ENCODE results near the gene DUSP7.
"Not testable (repeated sequence)": the region's sequence is repeated elsewhere in the genome, so short reads cannot be mapped to it uniquely, and the experiment has no call there.

The DUSP7 gene

DNA sequence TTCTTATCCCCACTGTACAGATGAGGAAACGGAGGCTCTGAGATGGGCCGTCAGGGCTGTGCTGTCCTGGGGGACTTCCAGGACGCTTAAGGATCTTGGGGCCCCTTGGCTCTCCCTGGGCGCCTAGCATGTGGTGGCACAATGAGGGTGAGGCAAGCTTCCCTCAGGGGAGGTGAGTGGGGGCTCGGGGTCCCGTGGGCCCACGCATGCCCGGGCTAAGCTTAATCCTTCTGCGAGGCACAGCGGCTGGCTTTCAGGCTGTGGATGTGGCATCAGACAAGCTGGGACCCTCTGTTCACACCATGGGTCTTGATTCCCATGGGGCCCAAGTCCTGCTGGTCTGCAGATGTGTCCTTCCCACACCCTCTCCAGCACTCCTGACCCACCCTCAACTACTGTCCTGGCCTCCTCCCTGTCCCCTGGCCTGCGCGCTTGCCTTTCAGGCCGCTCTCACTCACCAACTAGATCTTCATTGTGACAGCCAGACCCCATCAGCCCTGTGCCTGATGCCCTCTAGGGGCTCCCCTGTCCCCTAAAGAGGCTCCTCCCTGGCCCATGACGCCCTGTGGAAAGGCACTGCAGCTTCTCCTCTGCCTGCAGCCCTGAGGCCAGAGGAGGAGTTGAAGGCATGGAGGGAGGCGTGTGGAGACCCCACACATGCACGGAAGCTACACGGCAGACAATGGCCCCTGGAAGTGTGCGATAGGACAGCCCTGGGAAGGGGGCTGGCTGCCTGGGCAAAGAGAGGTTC, 11.3 kb downstream of the DUSP7 start:
- no peak for DNase-seq

DNA sequence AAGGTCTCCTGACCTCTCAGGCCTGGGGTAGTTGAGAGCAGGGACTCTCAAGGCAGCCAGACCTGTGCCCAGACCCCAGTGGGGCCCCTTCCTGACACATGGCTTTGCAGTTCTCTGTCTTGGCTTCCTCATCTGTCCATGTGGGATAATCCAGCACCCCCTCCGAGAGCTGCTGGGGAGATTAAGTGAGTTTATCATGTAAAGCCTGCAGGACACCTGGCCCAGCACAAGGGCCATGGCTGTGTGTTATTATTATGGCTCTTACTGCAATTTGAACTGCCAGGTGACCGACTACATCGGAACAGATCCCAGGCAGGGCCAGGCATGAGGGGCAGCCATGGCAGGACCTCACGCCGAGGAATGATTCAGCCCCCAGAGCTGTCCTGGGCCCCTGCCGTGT, 12.6 kb downstream of the DUSP7 start:
- DNase-seq: no peak

DNA sequence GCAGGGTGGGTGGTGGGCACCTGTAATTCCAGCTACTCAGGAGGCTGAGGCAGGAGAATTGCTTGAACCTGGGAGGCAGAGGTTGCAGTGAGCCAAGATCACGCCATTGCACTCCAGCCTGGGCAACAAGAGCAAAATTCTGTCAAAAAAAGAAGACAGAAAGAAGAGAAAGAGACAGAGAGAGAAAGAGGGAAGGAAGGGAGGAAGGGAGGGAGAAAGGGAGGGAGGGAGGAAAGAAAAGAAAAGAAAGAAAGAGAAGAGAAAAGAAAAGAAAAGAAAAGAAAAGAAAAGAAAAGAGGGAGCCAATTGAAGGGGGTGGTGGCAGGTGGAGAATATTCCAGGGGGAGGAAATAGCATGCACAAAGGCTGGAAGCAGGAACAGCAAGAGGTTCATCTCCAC, 13.3 kb downstream of the DUSP7 start:
- DNase-seq: not testable (repeated sequence)

DNA sequence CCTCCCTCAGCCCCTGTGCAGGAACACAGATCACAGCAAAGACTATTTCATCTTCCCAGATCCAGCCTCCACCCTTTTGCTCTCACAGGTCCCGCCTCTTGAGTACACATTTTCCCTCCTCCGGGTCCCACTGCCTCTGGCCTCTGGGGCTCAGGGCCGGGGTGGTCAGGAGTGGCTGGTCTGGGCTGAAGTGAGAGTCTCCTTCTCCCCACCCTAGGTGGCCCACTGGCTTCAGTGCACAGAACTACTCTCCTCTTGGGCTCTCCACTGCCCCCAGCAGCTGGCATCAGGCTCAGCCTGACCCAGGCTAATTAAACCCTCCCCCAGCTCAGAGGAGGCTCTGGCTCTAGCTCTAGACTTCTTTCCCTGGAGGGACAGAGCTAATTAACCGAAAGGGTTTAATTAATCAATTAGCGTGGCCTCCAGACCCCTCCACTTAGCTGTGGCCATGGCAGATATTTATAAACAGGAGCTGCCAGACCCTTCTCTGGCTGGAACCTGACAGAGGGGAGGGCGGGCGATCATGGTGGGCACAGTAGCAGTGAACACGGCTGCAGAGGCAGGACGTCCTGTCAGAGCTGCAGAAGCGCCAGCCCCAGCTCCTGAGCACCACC, 15.1 kb downstream of the DUSP7 start:
- DNase-seq: no peak

DNA sequence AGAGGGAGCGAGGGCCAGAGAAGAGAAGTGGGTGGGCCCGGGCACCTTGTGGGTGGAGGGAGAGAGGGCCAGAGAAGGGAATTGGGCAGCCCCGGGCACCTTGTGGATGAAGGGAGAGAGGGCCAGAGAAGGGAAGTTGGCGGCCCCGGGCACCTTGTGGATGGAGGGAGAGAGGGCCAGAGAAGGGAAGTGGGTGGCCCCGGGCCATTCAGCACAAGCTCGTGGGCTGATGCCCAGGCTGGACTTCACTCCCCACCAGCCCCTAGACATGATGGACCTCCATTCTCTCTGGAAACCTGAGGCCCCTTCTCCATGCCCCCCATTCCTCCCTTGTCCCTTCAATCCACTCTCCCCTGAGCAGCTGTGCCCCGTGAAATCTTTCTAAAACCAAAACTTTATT, 15.8 kb downstream of the DUSP7 start:
- no peak for DNase-seq

DNA sequence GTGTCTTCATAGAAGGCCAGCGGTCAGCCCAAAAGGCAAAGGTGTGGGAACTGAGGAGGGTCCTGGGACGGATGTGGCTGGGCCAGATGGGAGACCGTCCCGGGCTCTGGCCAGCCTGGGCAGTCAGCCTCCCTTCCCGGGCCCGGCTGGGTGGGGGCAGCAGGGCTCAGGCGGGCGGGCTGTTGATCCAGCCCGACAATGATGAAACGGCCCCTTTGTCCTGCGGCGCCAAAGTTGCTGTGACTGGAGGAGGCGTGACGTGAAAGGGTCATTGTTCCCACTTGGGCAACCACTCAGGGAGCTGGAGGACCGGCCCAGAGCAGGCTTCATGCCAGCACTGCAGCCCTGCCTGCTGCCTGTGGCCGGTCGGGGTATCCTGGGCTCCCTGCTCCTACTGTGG, 16.5 kb downstream of the DUSP7 start:
- no peak for DNase-seq

DNA sequence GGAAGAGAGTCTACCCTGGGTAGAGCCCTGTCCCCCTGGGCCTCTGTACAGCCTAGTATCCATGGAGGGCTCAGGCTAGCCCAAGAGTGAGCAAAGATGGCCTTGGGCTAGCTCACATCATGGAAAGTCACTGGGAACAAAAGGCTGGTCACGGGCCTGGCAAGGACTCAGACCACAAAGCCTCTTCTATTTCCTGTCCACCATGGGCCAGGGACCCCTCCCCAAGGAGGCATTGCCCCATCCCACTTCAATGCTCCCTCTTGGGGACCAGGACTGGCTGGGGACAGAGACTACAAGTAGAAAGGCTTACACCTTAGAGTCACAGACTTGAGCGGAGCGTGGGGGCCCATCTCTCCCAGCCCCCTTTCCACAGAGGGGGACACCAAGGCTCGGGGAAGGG, 16.9 kb downstream of the DUSP7 start:
- DNase-seq: no peak

DNA sequence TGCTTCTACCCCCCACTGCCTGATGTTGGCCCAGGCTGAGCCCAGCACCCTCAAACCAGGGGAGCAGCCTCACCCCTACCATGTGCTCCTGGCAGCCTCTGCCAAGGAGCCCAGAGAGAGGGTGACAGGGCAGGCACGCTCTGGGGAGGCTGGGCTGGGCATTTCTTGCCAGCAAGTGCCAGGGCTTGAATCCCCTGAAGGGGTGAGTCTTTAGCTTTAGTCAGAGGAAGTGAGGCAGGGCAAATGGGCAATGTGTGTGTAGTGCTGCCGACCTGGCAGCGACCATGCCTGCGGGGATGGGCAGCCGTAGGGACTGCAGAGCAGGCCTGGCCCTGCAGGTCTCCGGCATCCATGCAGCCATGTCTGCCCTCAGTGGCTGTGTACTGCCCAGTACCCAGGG, 18.1 kb downstream of the DUSP7 start:
- no peak for DNase-seq

DNA sequence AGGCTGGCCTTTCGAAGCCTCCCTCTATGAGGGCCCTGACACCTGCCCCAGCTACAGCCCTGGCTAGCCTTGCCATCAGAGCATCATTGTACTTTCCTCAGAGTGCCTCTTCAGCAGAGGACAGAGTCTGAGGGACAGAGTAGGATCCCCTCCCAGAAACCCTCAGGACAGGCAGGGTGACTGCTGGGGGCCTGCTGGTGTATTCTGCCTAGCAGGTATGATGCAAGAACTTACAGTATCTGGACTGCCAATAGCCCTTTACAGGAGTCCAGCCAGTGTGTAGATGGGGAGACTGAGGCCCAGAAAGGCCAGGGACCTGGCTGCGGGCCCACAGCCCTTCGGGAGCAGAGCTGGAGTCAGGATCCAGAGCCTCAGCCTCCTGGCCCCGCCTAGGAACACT, 19.1 kb downstream of the DUSP7 start:
- DNase-seq: no peak

DNA sequence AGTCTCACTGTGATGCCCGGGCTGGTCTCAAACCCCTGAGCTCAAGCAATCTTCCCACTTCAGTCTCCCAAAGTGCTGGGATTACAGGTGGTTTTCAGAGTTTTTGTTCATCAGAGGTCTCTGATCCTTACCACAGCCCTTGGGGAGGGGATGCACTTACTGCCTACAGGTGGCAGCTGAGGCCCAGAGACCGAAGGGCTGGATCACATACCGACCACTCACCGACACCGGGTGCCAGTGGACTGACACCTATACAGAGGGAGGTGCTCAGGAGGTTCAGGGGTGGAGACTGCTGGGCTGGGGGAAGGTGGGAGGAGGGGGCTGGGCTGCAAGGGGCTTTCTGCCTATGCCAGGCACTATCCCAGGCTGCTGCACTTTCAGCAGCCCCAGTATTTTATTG, 19.5 kb downstream of the DUSP7 start:
- DNase-seq: no peak

DNA sequence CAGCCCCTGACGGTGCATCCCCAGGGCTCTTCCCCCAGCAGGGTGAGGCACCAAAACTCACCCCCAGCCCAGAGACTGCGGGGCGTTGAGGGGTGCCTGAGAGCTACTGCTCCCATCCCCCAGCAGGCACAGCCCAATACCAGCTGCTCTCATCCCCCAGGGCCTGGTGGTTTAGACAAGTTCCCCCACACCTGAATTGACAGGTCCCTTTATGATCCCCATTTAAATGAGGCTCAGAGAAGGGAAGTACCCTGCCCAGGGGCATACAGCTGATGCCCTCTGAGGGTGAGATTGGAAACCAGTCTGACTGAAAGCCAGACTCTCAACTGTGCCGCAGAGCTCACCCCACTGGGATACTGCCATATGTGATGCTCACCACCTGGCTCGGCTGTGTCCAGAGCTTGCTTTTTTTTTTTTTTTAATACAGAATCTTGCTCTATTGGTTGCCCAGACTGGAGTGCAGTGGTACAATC, 20.1 kb downstream of the DUSP7 start:
- no peak for DNase-seq

DNA sequence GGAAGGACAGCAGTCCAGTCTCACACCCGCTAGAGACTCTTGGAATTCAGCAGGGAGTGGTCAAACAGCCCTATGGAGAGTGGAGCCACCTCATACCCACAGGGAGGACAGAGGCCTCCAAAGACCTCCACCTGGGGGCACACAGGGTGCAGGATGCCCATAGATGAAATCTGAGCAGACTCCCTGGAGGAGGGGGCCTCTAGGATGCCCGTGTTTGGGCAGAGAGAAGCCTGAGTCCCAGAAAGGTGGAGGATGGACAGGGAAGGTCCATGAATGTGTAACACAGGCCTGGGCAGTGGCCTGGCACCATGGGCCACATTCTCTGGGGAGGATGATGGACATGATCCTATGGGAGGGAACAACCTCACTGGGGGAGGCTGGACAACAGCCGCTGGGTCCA, 21.7 kb downstream of the DUSP7 start:
- DNase-seq: no peak

DNA sequence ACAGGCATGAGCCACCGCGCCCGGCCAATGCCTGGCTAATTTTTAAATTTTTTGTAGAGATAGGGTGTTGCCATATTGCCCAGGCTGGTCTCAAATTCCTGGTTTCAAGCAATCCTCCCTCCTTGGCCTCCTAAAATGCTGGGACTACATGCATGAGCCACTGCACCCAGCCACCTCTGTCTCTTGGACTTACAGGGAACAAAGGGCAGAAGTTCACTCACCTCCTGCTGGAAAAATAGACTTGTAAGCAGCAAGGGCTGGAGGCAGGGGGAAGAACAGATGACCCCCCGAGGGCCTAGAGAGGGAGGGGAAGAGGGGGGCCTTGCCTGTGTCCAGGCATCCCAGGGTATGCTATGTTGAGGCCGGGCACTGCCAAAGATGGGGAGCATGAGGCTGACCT, 22.2 kb downstream of the DUSP7 start:
- DNase-seq: no peak

DNA sequence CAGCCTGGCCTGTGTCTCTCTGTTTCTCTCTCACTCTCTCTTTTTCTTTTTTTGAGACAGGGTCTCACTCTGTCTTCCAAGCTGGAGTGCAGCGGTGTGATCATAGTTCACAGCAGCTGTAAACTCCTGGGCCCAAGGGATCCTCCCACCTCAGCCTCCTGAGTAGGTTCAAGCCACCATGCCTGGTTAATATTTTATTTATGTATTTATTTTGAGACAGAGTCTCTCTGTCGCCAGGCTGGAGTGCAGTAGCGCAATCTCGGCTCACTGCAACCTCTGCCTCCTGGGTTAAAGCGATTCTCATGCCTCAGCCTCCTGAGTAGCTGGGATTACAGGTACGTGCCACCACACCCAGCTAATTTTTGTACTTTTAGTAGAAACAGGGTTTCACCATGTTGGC, 22.6 kb downstream of the DUSP7 start:
- DNase-seq: not testable (repeated sequence)

DNA sequence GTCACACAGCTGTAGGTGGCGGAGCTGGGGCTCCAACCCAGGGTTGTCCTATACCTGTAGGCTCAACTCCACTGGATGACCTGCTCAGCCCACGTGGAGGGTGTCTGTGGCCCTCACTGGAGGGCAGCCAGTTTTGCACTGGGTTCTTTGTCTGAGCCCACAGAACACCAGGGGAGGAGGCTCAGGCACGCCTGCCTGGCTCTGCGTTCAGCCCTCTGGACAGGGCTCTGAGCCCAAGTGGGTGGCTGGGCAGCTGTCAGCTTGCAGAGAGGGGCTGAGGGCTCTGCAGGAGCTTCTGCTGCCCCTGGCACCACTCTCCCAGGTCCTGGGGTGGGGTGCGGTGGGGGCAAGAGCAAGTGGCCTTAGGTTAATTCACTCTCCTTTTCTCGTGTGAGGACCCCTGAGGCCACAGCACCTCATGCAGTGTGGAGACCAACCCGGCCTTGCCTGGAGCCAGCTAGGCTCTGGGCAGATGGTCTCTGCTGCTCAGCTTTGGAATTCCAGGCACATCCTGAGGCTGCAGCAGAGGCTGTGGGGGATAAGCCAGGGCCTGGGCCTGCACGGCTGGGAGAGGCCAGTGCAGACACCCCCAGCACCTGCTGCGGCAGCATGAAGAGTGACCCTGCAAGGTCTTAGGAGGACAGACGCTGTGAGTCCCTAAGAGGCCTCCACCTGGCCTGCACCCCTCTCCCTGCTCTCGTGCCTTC, 23.5 kb downstream of the DUSP7 start:
- no peak for DNase-seq

DNA sequence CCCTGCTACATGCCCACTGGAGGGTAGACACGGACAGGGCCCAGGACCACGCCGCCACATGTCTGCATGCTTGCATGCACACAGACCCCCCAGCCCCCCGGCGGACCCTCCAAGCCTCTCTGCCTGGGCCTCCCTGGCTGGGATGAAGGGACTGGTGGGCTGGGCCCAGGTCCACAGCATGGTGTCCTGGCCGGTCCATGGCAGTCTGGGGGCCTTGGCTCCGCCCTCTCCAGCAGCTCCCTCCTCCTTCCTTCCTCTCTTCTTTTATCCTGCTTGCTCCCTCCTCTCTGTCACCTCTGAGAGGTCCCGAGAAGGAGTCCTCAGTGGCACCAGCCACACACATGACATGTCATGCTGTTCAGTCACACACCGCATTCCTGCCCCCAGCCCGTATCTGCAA, 24.5 kb downstream of the DUSP7 start:
- no peak for DNase-seq

DNA sequence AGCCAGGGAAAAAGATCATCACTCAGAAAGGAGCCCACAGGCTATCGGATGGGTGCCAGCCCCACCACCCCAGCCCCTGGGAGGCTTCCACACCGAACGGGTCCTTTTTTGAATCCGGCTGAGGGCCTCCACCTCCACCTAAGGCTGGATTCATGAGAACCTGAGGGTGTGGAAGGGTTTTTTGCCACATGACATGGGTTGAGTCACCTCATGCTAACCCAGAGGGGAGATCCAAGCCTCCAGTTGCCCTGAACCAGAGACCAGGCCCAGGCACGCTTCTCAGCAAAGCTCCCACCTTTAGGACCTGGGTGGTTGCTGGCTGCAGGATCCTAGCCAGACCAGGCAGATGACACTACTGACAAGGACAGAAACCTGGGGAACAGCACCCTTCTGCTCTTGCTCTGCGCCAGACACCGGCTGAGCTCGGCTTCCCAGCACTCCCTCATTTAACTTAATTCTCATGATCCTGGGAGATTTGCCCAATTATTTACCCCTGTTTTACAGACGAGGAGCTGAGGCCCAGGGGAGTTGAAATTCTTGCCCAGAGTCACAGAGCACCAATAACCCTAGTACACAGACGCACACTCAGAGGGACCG, 25.6 kb downstream of the DUSP7 start:
- DNase-seq: no peak

DNA sequence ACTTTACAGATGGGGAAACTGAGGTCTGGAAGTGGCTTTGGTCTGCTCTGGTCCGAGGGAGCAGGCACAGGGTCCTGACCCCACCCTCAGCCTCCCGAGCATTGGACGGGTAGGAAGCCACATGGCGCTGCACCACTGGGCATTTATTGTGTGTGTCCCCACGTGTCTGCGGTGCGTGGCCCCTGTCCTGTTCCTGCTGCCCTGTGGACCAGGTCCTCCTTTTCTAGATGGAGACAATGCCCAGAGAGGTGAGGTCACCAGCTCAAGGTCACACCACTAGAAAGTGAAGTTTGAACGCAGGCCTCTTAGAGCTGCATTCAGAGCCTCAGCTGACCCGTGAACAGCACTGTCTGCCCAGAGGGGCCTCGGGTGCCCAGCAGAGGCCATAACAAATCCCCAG, 26.8 kb downstream of the DUSP7 start:
- no peak for DNase-seq

DNA sequence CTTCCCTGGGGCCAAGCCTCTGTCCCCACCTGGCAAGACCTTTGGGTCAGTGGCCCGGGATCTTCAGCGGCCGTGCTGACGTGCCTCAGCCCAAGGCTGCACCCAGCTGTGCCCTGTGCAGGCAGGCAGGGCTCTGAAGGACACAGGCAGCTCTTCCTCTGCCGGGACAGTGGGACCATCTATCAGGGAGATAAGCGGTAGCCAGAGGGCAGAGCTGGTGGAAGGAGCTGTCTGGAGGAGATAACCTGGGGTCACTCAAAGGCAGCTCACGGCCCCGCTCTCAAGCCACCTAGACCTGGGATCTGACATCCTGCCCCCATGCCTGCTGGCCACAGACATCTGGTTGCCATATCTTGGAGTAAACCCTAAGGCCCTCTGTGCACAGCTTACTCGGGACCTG, 27.3 kb downstream of the DUSP7 start:
- DNase-seq: no peak

DNA sequence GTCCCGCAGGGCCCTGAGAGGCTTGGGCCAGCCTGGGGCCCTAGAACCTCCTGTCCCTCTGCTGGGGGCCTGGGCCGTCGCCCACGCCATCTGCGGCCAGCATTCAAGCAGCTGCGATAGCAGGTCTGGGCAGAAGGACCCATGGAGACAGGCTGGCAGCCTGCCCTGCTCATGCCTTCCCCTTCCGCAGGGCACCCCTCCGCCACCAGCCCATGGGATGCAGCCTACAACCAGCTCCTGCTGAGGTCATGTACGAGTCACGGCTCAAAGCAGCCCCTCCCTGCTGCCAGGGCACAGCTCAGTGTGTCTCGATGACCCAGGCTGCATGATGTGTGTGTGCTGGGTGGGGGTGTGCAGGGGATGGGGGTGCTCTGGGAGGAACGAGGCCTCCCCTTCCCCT, 27.8 kb downstream of the DUSP7 start:
- DNase-seq: no peak

DNA sequence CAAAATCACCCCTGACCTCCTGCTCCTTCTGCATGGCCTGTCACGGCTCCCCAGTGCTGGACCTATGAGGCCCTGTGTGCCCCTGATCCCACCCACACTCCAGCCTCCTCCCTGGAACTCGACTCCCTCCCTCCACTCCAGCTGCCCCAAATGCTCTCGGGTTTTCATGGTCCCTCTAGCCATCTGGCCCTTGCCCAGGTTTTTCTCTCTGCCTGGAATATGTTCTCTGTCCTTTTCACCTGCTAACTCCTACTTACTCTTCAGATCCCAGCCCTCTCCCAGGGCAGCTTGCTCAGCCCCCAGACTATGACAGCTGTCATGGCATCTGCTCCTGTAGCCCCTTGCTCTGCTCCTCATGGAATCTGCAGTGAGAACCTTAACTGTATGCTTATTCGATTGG, 30.3 kb downstream of the DUSP7 start:
- no peak for DNase-seq

DNA sequence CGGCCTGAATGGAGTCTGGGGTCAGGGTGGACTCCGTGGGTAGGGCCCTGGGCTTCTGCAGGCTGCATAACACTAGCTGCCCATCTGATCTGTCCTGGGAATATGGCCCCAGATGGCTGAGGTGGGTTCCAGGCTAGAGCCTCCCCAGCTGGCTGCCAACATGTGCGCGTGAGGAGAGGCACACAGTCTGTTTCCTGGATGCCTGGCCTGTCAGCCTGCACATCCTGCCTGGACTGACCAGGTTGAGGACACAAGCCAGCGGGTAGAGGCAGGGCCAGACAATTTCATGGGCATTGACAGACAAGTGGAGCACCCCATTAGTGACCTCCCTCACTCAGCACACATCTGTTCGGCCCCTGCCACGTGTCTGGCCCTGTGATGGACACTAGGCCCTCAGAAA, 30.9 kb downstream of the DUSP7 start:
- no peak for DNase-seq

DNA sequence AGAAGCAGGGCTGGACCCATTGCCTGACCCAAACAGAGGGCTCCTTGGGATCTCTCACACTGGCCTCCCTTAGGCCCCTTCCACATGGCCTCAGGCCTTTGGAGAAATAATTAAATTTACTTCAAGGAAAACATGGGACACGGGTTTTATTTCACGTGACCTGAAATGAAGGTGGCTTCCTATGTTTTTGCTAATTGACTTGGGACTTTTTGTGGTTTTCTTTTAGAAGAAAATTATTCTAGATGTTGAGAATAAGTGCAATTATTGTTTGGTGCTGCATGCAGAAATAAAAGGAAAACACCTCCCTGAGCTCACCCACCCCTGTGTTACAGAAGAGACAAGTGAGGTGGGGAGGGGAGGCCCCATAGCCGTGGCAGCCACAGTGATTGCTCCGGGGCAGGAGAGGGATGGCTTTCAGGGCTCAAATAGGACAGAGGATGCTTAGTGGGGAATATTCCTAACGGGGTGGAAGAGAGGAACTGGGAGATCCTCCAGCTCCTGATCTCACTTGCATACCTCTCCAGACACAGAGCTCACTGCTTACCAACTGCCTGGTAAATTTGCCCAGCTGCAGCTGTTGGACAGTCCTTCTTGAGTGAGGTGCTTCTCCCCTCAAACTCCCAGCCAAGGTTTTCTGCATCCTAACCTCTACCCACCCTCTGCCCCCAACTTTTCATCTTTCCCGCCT, 31.5 kb downstream of the DUSP7 start:
- no peak for DNase-seq
